Upper lobe of right lung (tissue), 1 donor: ENCODE results near the gene GEN1. TPM values are rescaled to one million over a fixed set of nuclear protein-coding genes. Genes with fewer than 3 reads are reported as not detected.

Experiments used
- ATAC-seq: fragments of 200-7000 bp; cut with Tn5 transposase; one replicate; pipeline ENCODE4 v1.9.1; 2020; ENCODE audit warnings: mild to moderate bottlenecking, moderate library complexity
- DNase-seq: peaks from one replicate; pipeline ENCODE4 v3.0.0-alpha.2; 2020
- H3K27ac ChIP-seq: fragments of 200-600 bp; one replicate; pipeline ENCODE4 v1.8.0; 2022
- H3K27me3 ChIP-seq: fragments of 200-600 bp; one replicate; pipeline ENCODE4 v1.8.0; 2022; ENCODE audit warnings: mild to moderate bottlenecking
- H3K36me3 ChIP-seq: fragments of 200-600 bp; one replicate; pipeline ENCODE4 v1.8.0; 2022
- H3K4me1 ChIP-seq: fragments of 200-600 bp; one replicate; pipeline ENCODE4 v1.8.0; 2022
- H3K4me3 ChIP-seq: fragments of 200-600 bp; one replicate; pipeline ENCODE4 v1.8.0; 2022; ENCODE audit warnings: mild to moderate bottlenecking
- H3K9me3 ChIP-seq: fragments of 200-600 bp; one replicate; pipeline ENCODE4 v1.8.0; 2022
- CTCF ChIP-seq: fragments of 200-600 bp; IDR thresholded peaks from one replicate; pipeline ENCODE4 v1.8.0; 2022; ENCODE audit warnings: antibody characterized with exemption
- intact Hi-C: fragments of 100-400 bp; cut with DNase I; formaldehyde crosslinking; loops from one replicate; pipeline ENCODE4 v1.11.0; 2022
- long read RNA-seq: library from polyadenylated mRNA; unstranded; transcript quantifications from one replicate; pipeline ENCODE4 v2.0.0, GENCODE V29; 2021
- total RNA-seq: library from RNA; stranded (reverse); fragmentation: NEBNext Ultra II Directional; extraction: Animal tissue kit (Norgen Biotek cat#: 25700); gene quantifications from one replicate; pipeline ENCODE4 v1.2.1, GENCODE V29; 2021
- donor health status: DM: no; HTN: yes; CAD: no; lungs with severe emphysema.

Gene GEN1
- total RNA-seq: 7.0 TPM
- long read RNA-seq, partial matches to known transcripts: 0 of 3 reads
- long read RNA-seq, other reads (novel, unspliced or antisense): 2 of 3 reads

- H3K9me3 ChIP-seq: no peaks in the 10 kb centered on the region
- DNase-seq (peak; percentile 96), ATAC-seq (peak; percentile 96)
- TF ChIP-seq CTCF: no peak
- H3K36me3 ChIP-seq: no peaks in the 10 kb centered on the region
- H3K4me3 ChIP-seq: peak within 1 kb of the TSS; percentile 68
- intact Hi-C loops: no loop called here
- peaks cover 19% of the 10 kb centered on the region for H3K4me1 ChIP-seq
- H3K27me3 ChIP-seq: no peaks in the 10 kb centered on the region
- peak within 1 kb of the TSS; percentile 96 for H3K27ac ChIP-seq
Observed at GRCh38 chr2:17753803-17754663, at the start of gene GEN1, which contains the start of gene SMC6. Gene GEN1 (plus strand): TSS chr2:17754138. CDS start chr2:17759944, 5,806 bp downstream. Gene SMC6 (minus strand): TSS chr2:17753810. CDS start chr2:17745946, 7,864 bp downstream.

- no peak for TF ChIP-seq CTCF
- no peak overlapping the region for H3K27ac ChIP-seq
- intact Hi-C loops: no loop called here
Observed at GRCh38 chr2:17706845-17707244, 47.1 kb upstream of the GEN1 start.

GRCh38 chr2:17708501-17708900 is 45.4 kb upstream of the GEN1 start:
- no peak for TF ChIP-seq CTCF
- intact Hi-C loops: no loop called here
- ATAC-seq (no peak), DNase-seq (no peak)
- H3K27ac ChIP-seq: no peak overlapping the region
- H3K4me3 ChIP-seq: no peak overlapping the region
- no peaks in the 10 kb centered on the region for H3K4me1 ChIP-seq
- peaks cover 80% of the 10 kb centered on the region for H3K36me3 ChIP-seq
- no peaks in the 10 kb centered on the region for H3K9me3 ChIP-seq
- no peaks in the 10 kb centered on the region for H3K27me3 ChIP-seq

More at GRCh38 chr2:17706845-17707244, 47.1 kb upstream of the GEN1 start:
- no peak for ATAC-seq
- no peaks in the 10 kb centered on the region for H3K4me1 ChIP-seq
- no peak overlapping the region for H3K4me3 ChIP-seq
- no peaks in the 10 kb centered on the region for H3K27me3 ChIP-seq
- no peak for DNase-seq
- no peaks in the 10 kb centered on the region for H3K9me3 ChIP-seq
- peaks cover 79% of the 10 kb centered on the region for H3K36me3 ChIP-seq

- H3K36me3 ChIP-seq: peaks cover 81% of the 10 kb centered on the region
- no peaks in the 10 kb centered on the region for H3K9me3 ChIP-seq
- ATAC-seq: no peak
- no peak overlapping the region for H3K27ac ChIP-seq
- no peak overlapping the region for H3K4me3 ChIP-seq
- no peaks in the 10 kb centered on the region for H3K4me1 ChIP-seq
- no peak for DNase-seq
- no peaks in the 10 kb centered on the region for H3K27me3 ChIP-seq
- no peak for TF ChIP-seq CTCF
- intact Hi-C loops: no loop called here
Observed at GRCh38 chr2:17709897-17710296, 44.0 kb upstream of the GEN1 start.

- Histone ChIP-seq H3K27me3 (no peaks in the 10 kb centered on the region), H3K36me3 (peaks cover 75% of the 10 kb centered on the region), H3K4me1 (no peaks in the 10 kb centered on the region), H3K9me3 (no peaks in the 10 kb centered on the region), H3K27ac (no peak overlapping the region), H3K4me3 (no peak overlapping the region)
- no peak for DNase-seq
- no peak for TF ChIP-seq CTCF
- no peak for ATAC-seq
- intact Hi-C loops: no loop called here
Observed at GRCh38 chr2:17710547-17711248, 43.2 kb upstream of the GEN1 start.
